Kidney glomerular epithelial cell (primary cell): ENCODE results near the gene GRIN2A.

Experiments
- DNase-seq: peaks from one replicate; lab custom pipeline; 2025; lab: John Stamatoyannopoulos, UW

The GRIN2A gene

DNA sequence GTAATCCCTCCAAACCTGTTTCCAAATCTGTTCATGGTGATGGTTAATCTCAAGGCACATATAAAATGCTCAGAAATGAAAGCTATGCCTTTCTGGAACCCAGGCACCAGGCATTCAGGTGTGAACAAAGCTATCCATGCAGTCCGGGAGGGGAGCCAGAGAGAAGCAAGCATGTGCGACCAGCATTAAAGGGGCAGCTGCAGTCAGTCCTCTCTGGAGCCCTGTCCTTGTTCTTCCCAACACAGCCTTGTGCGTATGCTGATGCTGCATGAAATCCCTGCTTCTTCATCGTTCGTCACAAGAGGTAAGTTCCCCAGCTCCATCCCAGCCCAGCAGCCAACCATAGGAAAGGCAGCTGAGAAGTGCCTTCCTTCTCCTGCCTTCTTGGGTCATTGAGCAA lies 148.7 kb downstream of the GRIN2A start:
- DNase-seq: peak; percentile 15

DNA sequence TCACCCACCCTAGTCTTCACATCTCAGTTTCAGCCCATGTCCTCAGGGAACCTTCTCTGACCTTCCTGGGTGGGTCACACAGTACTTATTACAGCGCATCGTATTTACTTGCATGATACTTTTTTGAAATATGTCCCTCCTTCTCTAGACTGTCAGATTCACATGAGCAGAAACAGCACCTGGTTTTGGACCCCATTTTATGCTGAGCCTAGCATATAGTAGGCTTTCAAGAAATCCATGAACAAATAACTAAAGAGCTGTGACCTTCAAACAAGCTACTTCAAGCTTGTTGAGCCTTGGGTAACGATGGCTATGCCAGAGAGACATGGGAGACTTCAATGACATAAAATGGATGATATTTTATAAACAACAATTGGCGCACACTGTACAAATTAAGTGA lies 150.3 kb downstream of the GRIN2A start:
- no peak for DNase-seq

GRCh38 chr16:10031473-10031872 lies 150.8 kb downstream of the GRIN2A start:
- DNase-seq: no peak

- DNase-seq: no peak
Observed at GRCh38 chr16:10028644-10029043, 153.6 kb downstream of the GRIN2A start.

DNA sequence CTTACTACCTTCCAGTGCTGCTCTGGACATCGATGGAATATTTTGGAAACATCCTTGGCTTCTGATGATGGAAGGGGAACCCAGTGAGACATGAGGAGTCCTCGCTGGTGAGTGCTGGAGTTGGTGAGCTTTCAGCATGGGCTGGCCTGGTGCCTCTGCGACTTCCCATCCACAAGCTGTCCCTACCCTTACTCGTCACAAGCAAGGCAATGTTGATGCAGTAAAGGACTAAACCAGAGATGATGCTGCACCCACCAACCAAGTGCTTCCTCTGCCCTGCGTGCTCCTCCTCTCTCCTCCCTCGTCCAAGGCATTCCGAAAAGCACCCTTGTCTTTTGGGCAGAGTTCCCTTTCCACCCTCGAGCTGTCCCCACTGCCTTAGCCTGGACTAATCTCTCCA lies 154.7 kb downstream of the GRIN2A start:
- DNase-seq: no peak

DNA sequence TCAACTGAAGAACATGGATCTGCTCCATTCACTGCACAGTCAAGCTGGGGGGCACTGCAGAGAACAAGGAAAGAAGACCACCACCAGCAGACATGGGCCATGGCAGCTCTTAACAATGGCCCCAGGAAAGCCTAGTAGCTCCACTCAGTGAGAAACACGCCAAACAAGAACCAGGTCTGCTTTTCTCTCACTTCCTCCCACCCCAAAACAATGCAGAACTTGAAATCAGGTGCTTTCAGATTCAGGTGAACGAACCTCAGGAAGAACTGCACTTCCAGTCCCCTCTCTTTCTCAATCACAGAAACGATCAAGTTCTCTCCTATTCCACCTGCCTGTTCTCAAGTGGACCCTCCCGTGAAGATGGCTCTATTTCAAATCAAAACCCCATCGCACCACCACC lies 155.6 kb downstream of the GRIN2A start:
- no peak for DNase-seq

- DNase-seq: no peak
Observed at GRCh38 chr16:10022098-10022497, 160.1 kb downstream of the GRIN2A start.

DNA sequence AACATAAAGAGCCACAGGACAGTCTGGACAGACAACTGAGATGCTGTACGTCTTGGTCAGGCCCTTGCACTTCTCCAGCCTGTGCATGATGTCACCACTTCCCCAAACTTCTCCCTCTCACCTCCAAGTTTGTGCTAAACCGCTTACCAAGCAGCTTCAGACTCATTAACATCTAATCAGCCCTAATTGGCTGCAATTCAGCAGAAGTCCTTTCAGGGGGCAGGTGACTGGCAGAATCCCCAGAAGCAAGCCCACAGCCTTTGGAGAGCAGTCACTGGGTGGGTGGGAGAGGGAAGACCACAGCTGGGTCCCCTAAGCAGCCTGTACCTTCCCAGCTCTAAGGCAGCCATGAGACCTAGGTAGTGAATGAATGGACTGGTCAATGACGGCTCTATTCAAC lies 161.4 kb downstream of the GRIN2A start:
- DNase-seq: no peak

DNA sequence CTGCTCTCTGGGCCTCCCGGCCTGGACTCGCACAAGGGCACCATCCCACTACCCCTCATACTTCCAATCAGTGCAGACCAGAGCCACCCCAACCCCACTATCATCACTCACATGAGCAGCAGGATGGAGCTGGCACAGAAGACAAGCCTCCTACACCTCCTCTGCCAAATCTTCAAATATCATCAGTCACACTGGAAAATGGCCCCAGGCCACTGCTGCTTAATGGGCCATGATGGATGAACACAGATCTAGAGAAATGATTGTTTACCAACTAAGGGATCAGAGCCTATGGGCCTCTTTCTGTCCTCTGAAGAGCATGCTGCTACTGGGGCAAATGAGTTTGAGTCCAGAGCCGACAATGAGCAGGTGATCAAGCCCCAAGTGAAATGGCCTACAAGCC lies 165.5 kb downstream of the GRIN2A start:
- no peak for DNase-seq

DNA sequence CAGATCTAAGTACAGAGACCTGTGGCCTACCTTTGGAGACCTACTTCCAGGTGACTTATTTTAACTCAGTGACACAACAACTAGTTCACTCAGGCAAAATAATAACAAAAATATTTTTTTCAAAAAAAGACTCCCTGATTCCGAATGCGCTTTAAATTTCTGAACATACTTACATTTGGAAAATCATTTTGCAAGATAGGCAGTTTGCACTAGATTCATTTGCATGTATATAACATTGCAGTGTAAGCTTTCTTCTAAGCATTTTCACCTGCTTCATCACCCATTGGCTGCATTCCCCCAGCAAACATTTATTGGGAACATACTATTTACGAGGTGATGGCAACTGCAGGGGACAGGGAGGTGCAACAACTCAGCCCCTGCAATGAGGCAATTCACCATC lies 166.8 kb downstream of the GRIN2A start:
- DNase-seq: no peak

GRCh38 chr16:10013774-10014173 lies 168.5 kb downstream of the GRIN2A start:
- DNase-seq: no peak

DNA sequence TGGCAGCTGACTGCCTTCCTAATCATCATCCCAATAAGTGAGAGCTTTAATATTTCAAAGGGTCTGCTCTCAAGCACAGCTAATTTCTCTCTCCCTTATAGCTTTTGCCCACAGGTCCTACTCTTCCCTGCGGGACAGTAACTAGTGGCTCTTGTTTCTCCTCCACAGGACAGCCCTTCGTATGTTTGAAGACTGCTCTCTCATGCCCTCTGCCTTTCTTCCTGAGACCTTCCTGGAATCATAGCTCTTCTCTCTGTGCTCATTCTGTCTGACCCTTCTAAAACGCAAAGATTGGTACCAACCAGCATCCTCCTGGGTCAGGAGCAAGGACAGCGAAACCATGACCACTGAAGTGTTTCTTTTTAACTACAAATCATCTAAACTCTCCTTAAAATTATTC lies 168.9 kb downstream of the GRIN2A start:
- no peak for DNase-seq

DNA sequence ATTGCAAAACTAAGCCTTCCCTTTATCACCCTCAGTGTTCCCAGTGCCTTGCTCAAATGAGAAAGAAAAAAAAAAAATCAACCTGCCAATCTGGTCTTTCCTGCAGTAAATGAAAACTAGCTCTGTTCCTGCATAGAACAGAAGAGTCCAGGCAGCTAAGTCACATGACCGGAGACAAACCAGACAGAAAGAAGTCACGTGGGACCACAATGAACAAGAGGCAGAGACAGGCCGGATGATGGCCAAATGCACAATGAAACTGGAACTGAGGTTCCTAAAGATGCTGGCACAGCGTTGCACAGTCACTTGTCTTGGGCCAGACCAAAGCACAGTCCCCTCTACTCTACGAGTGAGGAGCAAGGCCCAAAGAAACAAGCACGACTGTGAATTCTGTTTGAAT lies 172.5 kb downstream of the GRIN2A start:
- no peak for DNase-seq

GRCh38 chr16:10003486-10003885 lies 178.7 kb downstream of the GRIN2A start:
- DNase-seq: peak; percentile 7

GRCh38 chr16:10001258-10001775 lies 180.9 kb downstream of the GRIN2A start:
- peak; percentile 10 for DNase-seq

- DNase-seq: peak; percentile 56
Observed at GRCh38 chr16:9996221-9996620, 186.0 kb downstream of the GRIN2A start.

DNA sequence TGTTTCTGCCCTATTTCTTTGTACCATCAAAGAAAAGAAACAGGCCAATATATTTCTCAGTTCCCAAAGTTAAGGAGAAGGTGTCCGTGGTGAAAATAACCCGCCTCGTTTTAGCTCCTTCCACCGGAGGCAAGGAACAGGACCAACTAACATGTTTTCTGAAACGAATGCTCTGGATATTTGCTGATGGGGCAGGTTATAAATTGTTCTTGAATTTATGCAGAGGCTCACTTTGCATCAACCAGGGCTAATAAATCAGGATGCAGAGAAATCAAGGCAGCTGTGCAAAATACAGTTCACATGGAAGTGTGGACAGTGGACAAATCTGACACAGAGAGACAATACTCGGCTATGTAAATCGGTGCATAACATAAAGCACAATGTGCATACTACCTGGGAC lies 189.8 kb downstream of the GRIN2A start:
- no peak for DNase-seq

DNA sequence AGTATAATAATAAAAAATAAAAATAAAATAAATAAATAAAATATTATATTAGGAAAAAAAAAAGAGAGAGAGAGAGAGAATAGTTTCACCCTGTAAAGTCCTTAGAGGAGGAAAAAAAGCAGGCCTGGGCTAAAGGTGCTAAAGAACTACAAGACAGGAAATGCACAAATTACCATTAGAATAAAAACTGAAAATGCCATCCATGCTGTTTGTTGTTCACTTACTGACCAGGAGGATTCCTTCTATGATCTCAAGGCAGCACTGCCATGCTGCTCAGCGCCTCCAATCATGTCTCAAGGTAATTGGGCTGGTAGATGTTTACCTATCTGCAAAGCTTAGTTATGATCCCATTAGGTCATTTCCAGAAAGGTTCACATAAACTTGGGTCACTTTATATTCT lies 201.2 kb downstream of the GRIN2A start:
- no peak for DNase-seq

- no peak for DNase-seq
Observed at GRCh38 chr16:9978160-9978725, 204.0 kb downstream of the GRIN2A start.

GRCh38 chr16:9977333-9977897 lies 204.8 kb downstream of the GRIN2A start:
- DNase-seq: no peak

- DNase-seq: no peak
Observed at GRCh38 chr16:9976601-9977000, 205.6 kb downstream of the GRIN2A start.

DNA sequence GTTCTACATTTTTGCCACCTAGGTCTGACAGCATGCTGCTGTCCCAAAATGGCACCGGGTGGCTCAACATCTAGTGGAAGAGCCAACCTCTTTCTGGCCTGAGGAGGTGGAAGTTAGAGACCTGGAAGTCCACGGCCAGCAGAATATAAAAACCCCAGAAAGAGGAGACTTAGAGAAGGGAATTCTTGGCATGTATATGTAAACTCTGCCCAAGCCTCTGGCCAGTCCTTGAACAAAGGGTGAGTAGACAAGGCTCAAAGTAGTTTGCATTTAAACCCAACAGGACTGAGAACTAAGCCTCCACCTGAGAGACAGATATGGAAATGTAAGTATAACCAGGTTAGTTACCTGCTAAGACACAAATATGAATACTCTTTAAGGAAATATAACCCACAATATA lies 210.3 kb downstream of the GRIN2A start:
- DNase-seq: no peak

- no peak for DNase-seq
Observed at GRCh38 chr16:9970796-9971195, 211.4 kb downstream of the GRIN2A start.

DNA sequence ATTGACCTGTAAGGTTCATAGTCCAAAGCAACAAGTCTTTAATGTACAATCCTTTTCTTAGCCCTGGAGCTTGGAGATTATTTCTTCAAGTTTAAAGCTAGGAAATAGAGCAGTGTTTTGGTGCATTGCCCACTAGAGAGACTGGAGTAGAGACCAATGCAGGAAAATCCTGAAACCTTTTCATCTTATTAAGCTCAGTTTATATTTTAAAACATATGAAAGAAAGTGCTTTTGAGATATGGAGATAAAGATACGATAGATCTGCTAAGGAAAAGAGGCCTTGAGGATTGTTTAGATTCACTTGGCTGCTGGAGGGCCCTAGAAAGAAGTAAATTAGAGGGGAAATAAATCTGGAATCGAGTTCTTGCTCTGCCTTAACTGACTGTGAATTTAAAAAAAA lies 212.0 kb downstream of the GRIN2A start:
- DNase-seq: no peak
